ENCODE data around the gene FAM81A. TPM values are rescaled to one million over a fixed set of nuclear protein-coding genes. Genes with fewer than 3 reads are reported as not detected.

The FAM81A gene
- total and polyA plus RNA-seq, 2 donors (not counting 1 experiment from before 2014, with no cell fraction given), result 0.24 to 0.33 TPM

- Histone ChIP-seq H2AFZ (ENCODE audit: low read length) (no peak overlapping the region), H3K36me3 (ENCODE audit: control insufficient read depth, insufficient read depth, low read length) (no peaks in the 10 kb centered on the region), H3K4me1 (ENCODE audit: control insufficient read depth, extremely low read depth, insufficient read depth, low read length) (no peaks in the 10 kb centered on the region), H3K4me2 (ENCODE audit: extremely low read depth, insufficient read depth, low read length) (no peak overlapping the region), H3K9me3 (ENCODE audit: control insufficient read depth, insufficient read depth, low read depth, low read length) (no peaks in the 10 kb centered on the region), H3K27me3 (ENCODE audit: control insufficient read depth, insufficient read depth, low read length) (no peaks in the 10 kb centered on the region), H3K79me2 (ENCODE audit: control insufficient read depth, insufficient read depth, low read length) (no peaks in the 10 kb centered on the region), H3K4me3 (replicated peaks in 1 of 4; ENCODE audit: control extremely low read depth in 1 of 4, insufficient read depth in 1 of 4, low read depth in 3 of 4, low read length in 4 of 4) (no peak overlapping the region), H3K9ac (ENCODE audit: insufficient read depth, low read length) (no peak overlapping the region), H3K27ac (ENCODE audit: insufficient read depth, low read length) (no peak overlapping the region), H4K20me1 (ENCODE audit: control insufficient read depth, extremely low read depth, insufficient read depth, low read length) (no peaks in the 10 kb centered on the region)
- TF ChIP-seq EZH2 (IDR thresholded peaks at IDR 0.05; ENCODE audit: low read length, missing control alignments), result no peak
- TF ChIP-seq CTCF (conservative IDR thresholded peaks at IDR 0.05 in 1 of 2, IDR thresholded peaks at IDR 0.05 in 1 of 2; ENCODE audit: low read depth in 1 of 2, low read length in 2 of 2), result no peak
- DNase-seq (ENCODE audit: low read depth in 2 of 2), result no peak
Measured at GRCh38 chr15:59562448-59563186, 124.6 kb downstream of the FAM81A start.

GRCh38 chr15:59565299-59565698 lies 127.3 kb downstream of the FAM81A start:
- no peak overlapping the region for H3K4me2 ChIP-seq (ENCODE audit: extremely low read depth, insufficient read depth, low read length)
- no peaks in the 10 kb centered on the region for H3K27me3 ChIP-seq (ENCODE audit: control insufficient read depth, insufficient read depth, low read length)
- H3K4me1 ChIP-seq (ENCODE audit: control insufficient read depth, extremely low read depth, insufficient read depth, low read length), result no peaks in the 10 kb centered on the region
- no peak overlapping the region for H3K27ac ChIP-seq (ENCODE audit: insufficient read depth, low read length)
- H3K9me3 ChIP-seq (ENCODE audit: control insufficient read depth, insufficient read depth, low read depth, low read length), result no peaks in the 10 kb centered on the region
- TF ChIP-seq EZH2 (IDR thresholded peaks at IDR 0.05; ENCODE audit: low read length, missing control alignments), result no peak
- no peak for TF ChIP-seq CTCF (conservative IDR thresholded peaks at IDR 0.05 in 1 of 2, IDR thresholded peaks at IDR 0.05 in 1 of 2; ENCODE audit: low read depth in 1 of 2, low read length in 2 of 2)
- no peak overlapping the region for H3K9ac ChIP-seq (ENCODE audit: insufficient read depth, low read length)
- H3K36me3 ChIP-seq (ENCODE audit: control insufficient read depth, insufficient read depth, low read length), result no peaks in the 10 kb centered on the region
- no peaks in the 10 kb centered on the region for H3K79me2 ChIP-seq (ENCODE audit: control insufficient read depth, insufficient read depth, low read length)
- DNase-seq (ENCODE audit: low read depth in 2 of 2), result no peak
- H4K20me1 ChIP-seq (ENCODE audit: control insufficient read depth, extremely low read depth, insufficient read depth, low read length), result no peaks in the 10 kb centered on the region
- no peak overlapping the region for H3K4me3 ChIP-seq (replicated peaks in 1 of 4; ENCODE audit: control extremely low read depth in 1 of 4, insufficient read depth in 1 of 4, low read depth in 3 of 4, low read length in 4 of 4)
- no peak overlapping the region for H2AFZ ChIP-seq (ENCODE audit: low read length)

GRCh38 chr15:59567324-59567723 lies 129.3 kb downstream of the FAM81A start:
- H3K79me2 ChIP-seq (ENCODE audit: control insufficient read depth, insufficient read depth, low read length), result no peaks in the 10 kb centered on the region
- H3K4me1 ChIP-seq (ENCODE audit: control insufficient read depth, extremely low read depth, insufficient read depth, low read length), result no peaks in the 10 kb centered on the region
- H3K27me3 ChIP-seq (ENCODE audit: control insufficient read depth, insufficient read depth, low read length), result no peaks in the 10 kb centered on the region
- no peak overlapping the region for H3K27ac ChIP-seq (ENCODE audit: insufficient read depth, low read length)
- H4K20me1 ChIP-seq (ENCODE audit: control insufficient read depth, extremely low read depth, insufficient read depth, low read length), result no peaks in the 10 kb centered on the region
- no peaks in the 10 kb centered on the region for H3K9me3 ChIP-seq (ENCODE audit: control insufficient read depth, insufficient read depth, low read depth, low read length)
- H3K4me3 ChIP-seq (replicated peaks in 1 of 4; ENCODE audit: control extremely low read depth in 1 of 4, insufficient read depth in 1 of 4, low read depth in 3 of 4, low read length in 4 of 4), result no peak overlapping the region
- no peak for DNase-seq (ENCODE audit: low read depth in 2 of 2)
- no peak overlapping the region for H2AFZ ChIP-seq (ENCODE audit: low read length)
- H3K9ac ChIP-seq (ENCODE audit: insufficient read depth, low read length), result no peak overlapping the region
- no peak overlapping the region for H3K4me2 ChIP-seq (ENCODE audit: extremely low read depth, insufficient read depth, low read length)
- no peaks in the 10 kb centered on the region for H3K36me3 ChIP-seq (ENCODE audit: control insufficient read depth, insufficient read depth, low read length)
- TF ChIP-seq CTCF (conservative IDR thresholded peaks at IDR 0.05 in 1 of 2, IDR thresholded peaks at IDR 0.05 in 1 of 2; ENCODE audit: low read depth in 1 of 2, low read length in 2 of 2) (no peak), EZH2 (IDR thresholded peaks at IDR 0.05; ENCODE audit: low read length, missing control alignments) (no peak)
